ENCODE results near the gene GLP1R.

Gene GLP1R

DNA sequence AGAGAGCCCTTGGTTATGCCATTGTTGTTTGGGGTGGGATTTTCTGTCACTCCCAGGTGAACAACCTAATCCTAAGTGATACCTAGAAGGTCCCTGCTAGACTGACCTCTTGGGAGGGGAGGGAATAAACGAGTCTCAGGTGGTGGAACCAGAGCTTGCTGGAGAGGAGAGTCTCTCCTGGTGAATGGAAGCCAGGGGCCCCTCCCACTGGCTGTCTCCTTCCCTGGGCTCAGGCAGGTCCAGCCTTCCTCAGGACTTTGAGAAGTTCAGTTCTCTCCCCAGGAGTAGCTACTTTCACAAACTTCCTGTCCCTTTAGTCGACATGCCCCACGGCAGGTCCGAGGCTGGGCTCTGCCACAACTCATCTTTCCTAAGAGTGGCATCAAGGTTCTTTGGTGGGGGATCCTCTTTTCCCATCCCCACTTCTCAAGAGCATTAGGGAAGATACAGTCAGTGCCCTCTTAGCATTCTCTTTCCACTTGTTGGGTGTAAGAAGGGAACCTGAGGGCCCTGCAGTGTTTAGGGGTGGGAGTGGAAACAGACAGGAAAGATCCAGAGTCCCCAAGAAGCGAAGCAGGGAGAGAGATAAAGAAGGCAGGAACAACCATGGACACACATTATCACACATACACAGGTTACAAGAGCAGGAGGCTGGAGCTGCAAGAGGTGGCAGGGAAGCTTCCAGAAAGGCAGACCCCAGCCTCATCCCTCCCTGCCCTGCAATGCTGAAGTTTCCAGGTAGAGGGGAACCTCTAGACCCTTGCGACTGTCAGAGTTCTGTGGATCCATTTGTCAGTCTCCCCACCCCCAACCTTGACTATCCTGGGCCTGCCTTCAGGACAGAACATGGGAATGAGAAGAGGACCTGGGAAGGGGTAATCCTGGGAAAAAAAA lies 900 bp upstream of the GLP1R start:
- no peak for DNase-seq

DNA sequence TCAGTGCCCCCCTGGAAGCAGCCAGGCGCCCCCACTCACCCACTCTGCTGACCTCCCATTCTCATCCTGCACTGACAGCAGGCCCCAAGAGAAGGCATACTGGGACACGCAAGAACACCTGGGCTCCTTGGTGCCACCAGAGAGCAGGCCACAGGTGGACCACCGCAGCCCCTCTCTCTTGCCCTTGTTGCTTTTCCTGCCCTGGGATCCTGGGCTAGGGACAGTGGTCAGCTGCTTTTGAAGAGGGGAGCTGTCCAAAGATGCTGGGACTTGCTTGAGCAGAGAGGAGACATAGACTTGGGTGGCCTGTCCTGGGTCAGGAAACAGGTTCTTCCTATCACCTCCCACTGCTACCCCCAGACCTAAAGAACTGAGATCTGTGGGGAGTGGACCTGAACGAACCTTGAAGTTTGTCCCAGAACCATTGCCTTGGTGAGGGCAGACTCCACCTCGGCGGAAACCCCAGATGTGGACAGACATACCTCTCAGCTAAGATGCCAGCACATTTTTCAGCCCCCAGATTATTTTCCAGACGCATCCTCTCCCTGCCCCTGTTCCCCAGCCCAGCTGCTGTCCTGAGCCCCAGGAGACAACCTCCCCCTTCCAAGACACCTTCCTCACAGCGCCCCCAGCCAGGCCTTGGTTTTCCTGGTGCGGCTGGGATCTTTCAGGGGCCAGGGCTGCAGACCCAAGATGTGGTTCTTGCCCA lies 1.1 kb downstream of the GLP1R start:
- peak; percentile 31 for DNase-seq

DNA sequence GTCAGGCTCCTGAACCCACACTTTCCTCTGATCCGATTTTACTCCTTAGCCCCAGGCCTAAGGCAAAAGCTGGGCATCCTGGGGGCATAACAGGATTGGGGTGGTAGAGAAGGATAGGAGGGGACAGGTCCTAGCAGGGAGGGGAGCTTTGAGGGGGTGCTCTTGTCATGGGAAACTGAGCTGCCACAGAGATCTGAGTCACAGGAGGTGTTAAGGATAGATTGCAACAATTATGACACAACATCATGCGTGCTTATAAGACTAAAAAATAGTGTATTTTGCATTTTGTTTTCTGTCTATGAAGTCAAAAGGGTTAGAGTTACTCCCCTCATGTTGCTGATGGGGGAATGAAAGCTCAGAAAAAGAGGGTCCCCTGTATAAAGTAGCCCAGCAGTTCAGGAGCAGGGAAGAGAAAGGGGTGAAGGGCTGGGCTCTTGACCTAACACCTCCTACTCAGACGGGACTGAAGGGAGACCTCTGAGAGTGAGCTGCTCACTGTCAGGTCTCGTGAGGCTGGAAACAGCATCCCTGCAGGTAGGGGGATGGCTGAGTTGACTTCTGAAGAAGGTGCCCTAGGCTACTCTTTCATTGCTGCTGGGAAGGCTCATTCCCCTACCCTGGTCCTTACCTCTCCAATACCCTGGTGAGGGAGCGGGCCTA lies 2.0 kb downstream of the GLP1R start:
- DNase-seq, result no peak

DNA sequence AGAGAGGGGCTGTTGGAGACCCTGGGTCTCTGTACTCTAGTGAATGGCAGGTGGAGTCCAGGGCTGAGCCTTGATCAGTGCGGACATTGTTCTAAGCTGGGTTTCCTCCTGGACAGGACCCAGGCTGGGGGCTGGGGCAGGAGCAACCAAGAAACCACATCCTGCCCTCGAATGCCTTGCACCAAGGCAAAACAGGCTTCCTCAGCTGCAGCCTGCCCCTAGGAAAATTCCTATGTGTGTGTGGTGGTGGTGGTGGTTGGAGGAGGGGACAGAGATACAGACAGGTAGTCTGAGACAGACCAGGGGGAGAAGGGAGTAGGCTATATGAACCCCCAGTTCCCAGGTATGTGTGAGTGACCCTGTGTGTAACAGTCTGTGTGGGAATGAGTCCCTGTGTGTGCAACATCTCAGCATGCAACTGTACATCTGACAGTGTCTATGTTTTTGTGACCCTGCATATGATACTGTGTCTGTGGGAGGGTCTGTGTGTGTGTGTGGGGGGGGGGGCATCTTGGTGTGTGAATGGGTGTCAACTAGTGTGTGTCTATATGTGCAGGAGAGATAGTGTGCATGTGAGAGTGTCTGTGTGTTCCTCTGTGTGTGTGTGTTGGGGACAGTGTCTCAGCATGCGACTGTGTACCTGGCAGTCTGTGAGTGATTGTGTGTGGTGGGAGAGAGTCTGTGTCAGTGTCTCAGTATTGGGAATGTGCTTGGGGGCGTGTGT lies 3.0 kb downstream of the GLP1R start:
- no peak for DNase-seq

DNA sequence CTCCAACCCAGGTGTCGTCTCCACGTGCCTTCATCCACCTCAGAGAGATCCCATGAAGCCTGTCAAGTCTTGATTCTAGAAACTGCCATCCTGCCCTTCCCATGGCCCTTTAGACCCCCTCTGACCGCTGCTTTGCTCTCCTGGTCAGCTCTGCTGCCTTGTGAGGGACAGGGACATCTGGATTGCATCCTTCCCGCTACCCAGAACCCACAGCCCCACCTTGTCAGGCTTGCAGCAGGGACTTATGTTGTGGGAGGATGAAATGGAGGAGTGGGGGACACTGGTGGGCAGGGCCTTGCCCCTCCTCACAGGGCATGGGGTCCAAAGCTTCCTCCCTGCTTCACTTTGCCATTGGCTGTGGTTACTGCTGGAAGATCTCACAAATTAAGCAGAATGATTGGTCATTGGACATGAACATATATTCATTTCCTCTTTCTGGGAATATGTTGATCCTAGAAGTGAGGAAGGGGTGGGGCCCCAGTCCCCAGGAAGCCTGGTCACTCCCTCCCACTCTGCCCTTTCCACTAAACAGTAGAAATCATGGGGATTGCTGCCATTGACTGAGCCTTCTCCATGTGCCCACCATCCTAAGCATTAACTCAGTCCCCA lies 4.5 kb downstream of the GLP1R start:
- no peak for DNase-seq

DNA sequence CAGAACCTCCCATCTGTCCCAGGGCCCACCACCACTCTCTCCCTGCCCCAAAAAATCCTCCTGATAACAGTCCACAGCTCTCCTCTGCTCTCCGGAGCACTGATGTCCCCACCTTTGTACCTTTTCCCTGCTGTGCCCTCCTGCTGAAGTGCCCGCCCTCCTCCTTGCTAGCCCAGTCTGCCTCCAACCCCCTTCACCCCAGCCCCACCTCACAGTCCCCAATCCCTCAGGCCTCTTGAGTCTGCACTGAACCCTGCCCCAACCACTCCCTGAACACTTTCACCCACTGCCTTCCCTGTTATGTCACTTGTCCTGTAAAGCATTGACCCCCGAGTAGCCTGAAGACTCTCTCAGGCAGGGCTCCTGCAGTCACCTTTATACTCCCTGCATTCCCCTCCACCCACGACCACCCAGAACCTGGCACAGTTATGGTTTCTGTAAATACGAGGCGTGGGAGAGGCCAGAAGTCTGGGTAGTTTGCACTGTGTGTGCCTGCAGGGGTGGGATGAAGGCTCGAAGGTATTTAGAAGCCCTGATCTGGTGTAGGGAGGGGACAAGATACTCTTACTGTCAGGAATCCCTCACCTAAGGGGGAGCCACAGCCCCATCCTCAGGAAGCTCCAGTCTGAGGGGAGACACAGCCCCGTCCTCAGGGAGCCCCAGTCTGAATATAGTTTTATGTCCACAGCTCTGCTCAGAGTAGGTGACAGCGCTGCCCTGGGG lies 5.4 kb downstream of the GLP1R start:
- no peak for DNase-seq

DNA sequence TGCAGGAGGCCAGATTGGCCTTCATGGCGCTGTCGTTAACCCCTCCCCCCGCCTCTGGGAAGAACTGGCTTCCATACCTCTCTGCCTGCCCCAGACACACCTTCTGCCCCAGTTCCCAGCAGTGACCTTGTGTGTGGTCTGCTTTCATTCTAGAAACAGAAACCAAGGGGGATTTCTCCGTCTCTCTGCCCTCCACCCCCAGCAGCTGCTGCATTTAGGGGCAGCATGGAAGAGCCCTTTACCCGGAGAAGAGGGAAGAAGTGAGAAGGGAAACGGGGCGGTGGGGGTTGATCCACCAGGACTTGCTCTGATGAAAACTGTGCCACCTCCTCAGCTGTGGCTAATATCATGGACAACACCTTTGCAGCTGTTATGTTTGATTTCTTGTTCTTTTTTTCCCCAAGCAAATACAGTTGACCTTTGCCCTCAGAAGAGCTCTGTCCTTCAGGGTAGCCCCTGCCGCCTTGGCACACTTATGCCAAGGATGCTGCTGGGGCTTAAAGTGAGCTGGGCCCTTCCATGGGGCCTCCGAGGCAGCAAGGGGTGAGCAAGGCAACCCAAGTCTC lies 6.1 kb downstream of the GLP1R start:
- no peak for DNase-seq

DNA sequence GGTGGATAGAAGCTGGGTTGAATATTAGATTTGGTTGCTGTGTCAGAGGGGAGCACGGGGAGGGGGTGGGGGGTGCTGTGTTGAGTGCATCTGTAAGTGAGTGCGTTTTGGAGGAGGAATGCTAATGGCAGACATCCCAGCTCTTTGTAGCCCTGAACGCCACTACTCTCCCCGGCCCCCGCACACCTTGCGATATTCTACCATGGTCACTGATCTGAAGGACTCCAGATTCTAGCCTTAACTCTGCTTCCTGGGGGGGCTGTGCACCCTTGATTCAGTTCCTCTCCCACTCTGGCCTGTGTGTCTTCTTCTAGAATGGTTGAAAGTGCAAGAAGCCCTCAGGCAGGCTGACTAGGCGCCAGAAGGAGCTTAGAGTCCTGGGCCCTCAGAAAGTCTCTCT lies 7.1 kb downstream of the GLP1R start:
- no peak for DNase-seq

DNA sequence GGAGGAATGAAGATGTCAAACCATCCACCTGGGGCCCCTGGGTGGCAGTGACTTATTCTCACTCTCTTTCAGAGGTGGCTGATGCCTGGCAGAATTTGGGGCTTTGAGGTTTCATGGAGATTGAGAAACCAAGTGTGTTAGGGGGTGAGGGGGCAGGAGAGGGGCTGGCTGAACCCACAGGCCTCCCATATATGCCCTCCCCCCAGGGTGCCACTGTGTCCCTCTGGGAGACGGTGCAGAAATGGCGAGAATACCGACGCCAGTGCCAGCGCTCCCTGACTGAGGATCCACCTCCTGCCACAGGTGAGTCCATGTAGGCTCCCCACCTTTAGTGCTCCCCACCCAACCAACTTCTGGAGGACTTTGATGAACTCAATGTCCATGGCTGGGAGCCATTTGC lies 7.6 kb downstream of the GLP1R start:
- no peak for DNase-seq

DNA sequence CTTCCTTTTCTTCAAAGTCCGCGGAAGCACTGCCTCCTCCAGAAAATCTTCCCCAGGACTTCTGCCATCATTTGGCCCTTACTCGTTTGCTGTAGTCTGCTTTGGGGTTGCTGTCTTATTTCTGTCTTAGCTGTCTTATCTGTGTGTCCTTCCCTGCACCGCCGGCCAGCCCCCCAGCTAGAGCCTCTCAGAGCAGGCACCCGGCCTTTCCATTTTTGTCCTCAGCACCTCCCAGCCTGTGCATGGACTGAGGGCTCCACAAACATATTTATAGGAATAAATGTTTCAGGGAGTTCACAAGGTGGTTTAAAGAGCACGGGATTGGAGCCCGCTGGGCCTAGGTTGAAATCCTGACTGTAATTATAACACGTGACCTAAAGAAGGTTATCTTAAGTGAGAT lies 8.1 kb downstream of the GLP1R start:
- no peak for DNase-seq

DNA sequence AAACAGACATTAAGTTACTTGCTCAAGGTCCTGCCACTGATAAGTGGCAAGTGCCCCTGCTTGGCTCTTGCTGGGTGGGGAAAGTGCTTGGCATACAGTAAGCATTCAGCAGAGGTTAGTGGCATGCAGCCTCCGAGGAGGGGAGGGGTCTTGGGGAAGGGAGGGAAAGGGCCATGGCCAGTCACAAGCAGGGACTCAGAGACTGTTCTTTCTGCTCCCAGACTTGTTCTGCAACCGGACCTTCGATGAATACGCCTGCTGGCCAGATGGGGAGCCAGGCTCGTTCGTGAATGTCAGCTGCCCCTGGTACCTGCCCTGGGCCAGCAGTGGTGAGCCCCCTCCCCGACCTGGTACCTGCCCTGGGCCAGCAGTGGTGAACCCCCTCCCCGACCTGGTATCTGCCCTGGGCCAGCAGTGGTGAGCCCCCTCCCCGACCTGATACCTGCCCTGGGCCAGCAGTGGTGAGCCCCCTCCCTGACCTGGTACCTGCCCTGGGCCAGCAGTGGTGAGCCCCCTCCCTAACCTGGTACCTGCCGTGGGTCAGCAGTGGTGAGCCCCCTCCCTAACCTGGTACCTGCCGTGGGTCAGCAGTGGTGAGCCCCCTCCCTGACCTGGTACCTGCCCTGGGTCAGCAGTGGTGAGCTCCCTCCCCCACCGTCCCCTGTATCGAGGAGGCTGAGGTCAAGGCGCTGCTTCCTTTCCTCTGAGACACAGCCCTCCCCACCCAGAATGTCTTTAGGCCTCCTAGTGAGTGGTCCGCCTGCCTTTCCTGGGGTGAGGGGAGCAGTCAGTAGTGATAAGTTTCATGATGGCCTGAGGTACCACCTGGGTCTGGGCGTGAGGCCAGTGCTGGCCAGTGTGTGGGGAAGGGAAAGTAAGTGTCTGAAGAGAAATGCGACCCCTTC lies 8.9 kb downstream of the GLP1R start:
- no peak for DNase-seq

DNA sequence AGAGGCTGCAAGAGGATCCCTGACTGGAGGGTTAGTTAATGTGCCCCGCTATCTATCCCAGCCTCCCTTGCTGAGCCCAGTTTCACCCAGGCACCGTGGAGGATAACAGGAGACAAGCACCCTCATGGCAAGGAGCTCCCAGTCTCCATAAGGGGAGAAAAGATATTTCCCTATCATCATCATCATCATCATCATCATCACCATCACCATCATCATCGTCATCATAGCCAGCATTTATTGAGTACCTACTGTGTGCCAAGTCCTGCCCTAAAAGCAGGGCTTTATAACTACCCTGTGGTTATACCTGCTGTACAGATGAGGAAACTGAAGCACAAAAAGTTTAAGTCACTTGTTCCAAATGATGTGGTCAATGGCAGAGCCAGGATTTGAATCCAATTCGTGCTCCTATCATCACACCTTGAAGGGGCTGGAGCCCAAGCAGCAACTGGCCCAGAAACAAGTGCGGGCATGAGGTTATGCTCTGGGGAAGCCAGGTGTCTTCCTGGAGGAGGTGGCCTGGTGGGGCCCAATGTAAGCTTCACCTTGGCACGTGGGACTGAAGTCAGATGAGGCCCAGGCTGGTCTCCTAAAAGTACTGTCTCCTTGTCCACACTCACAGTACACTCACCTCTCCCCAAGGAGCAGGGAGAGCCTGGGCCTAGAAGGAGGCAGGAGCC lies 10.0 kb downstream of the GLP1R start:
- DNase-seq, result no peak

DNA sequence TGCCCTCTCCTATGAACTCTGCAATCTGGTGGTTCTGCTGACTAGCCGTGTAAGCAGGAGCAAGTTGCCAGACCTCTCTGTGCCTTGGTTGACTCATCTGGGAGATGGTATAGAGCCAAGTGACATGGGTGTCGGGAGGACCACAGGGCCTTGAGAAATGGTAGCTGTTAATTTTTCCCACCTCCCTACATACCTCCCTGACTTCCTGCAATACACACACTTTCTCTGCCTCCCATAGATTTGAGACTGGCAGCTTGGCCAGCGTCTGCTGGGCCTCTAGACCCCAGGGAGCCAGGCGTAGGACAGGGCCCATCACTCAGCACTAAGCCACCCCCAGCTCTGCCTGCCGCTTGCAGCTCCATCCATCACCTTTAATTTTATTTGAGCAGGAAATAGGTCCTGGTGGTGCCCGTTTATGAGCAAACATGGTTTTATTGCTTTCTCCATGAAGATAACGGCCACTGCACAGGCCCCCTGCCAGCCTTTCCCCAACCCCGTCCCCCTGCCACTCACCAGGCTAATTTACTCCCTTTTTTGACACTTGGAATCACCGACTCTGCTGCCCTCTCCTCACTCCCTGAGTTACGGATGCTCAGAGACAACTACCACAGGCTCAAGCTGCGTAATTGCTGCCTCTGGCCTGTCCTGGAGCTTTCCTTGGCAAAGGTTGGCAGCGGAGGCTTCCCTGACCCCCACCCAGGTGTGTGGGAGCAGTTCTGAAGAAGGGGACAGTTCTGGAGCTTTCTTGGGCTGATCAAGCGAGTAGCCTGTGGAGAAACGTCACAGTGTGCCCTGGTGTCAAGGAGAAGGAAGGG lies 11.1 kb downstream of the GLP1R start:
- no peak for DNase-seq

DNA sequence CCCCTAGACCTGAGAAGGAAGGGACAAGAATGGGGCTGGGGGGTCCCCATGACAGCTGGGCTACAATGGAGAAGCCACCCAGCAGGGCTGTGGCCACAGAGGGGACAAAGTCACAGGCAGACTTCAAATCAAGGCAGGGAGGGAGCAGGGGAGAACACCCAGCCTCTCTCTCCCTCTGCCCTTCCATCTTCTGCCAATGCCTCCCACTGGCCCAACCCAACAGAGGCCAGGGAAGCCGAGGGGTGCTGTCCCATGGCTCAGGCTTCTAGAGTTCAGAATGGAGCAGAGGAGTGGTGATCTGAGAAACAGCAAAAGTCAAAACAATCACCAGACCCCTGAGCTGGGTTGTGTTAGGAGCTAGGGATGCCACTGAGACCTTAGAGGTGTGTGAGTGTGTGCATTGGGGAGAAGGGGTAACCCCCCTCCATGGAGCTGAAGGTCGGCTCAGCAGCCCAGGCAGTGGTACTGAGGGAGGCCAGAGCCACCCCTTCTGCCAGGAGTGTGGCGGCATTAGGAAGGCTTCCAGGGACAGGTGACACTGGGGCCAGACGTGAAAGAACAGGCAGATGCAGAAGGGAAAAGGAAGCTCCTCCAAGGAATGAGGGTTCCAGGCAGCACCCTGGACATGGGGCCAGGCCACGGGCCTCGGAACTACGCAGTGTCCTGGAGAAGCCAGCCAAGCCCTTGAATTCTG lies 12.0 kb downstream of the GLP1R start:
- DNase-seq, result no peak

DNA sequence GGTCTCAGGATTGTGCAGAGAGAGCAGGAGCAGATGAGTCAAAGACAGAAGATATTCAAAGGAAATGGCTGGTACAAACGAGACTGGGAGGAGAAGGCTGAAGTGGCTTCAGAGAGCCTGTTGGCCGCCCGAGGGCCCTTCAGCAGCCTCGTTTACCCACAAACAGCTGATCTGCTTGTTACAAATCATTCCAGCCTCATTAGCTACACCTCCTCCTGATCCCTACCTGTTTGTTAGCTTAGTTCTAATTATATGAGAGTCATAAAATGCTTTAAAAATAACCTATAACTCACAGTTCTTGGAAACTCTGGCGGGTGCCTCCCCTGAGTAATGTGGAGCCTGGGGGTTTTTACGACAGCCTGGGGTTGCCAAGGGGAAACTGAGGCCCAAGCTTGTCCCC lies 12.6 kb downstream of the GLP1R start:
- no peak for DNase-seq

DNA sequence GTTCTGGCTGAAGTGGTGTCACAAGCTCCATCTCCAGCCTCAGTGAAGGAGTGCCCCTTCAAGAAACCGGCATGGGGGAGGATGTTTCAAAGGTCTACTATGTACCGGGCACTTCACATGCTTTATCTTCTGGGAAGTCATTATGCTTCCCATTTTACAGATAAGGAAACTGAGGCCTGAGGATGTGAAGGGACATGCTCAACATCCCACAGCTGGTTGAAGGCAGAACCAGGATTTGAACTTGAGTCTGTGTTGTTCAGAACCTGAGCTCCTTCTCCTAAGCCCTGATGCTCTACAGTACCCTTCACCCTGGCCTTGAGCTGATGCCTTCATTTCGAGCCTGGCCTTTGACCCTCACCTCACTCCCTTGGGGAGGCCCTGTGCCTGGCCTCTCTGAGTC lies 13.0 kb downstream of the GLP1R start:
- no peak for DNase-seq

DNA sequence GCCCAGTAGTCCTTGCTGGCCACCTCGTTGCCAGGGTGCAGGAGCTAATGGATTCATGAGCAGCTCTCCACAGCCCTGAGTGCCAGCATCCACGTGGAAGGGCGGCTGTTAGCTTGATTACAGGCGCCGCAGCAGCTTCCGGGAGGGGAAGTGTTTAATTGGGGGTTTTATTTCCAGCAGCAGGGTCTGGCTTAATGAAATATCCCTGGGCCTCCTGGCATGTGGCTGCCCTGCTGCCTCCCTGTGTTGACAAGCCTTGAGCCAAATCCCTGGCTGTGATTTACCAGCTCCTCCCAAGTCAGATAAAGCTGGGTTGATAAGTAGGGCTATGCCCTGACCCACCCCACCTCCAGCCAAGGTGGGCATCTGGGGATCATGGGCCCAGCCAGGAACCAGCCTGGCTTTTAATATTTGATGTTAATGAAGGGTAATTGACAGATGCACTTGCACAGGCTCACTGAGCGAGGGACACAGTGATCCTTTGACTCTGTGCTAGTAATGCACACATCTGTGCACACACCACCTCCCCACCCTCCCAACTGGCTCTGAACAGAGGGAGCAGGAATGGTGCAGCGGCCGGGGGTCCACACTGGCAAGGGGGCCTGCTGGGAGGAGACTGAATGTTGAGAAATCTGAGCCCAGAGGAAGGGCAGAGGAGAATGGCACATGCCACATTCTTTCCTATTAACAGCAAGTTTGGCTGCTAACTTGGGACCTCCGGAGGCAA lies 13.6 kb downstream of the GLP1R start:
- DNase-seq, result peak; percentile 95

DNA sequence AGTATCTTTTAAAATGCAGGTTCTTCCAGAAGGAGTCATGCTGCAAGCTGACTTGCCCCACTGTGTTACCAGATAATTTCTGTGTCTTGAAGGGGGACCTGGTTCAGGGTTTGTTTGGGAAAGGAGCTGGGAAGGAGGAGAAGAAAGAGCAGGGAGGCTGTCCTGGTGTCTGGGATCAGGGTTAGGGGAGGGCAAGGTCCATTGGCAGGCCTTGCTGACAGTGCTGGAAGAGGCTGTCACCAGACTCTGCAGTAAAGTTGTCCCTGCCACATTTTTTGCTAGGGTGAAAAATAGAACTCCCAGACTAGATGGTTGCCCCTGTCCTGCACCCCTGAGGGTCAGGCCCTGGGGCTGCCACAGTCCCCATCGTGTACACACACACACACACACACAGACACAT lies 14.9 kb downstream of the GLP1R start:
- no peak for DNase-seq

Measured in NCI-H82 (cell line).